Medulla oblongata (tissue), 1 donor: ENCODE data around the gene EDC3.
"Not testable (repeated sequence)": the region's sequence is repeated elsewhere in the genome, so short reads cannot be mapped to it uniquely, and the experiment has no call there.

ENCODE experiments used
- DNase-seq: peaks from one replicate; pipeline ENCODE4 v3.0.0-alpha.2; 2015; ENCODE audit errors: extremely low spot score

Gene EDC3

GRCh38 chr15:74709892-74710291 lies 14.1 kb upstream of the EDC3 start:
- no peak for DNase-seq

- no peak for DNase-seq
Measured at GRCh38 chr15:74709011-74709410, 13.2 kb upstream of the EDC3 start.

- DNase-seq: no peak
Measured at GRCh38 chr15:74696808-74697207, 984 bp upstream of the EDC3 start.

GRCh38 chr15:74696398-74696729 lies 540 bp upstream of the EDC3 start:
- DNase-seq: no peak

- DNase-seq: no peak
Measured at GRCh38 chr15:74692327-74692726, 3.5 kb downstream of the EDC3 start.

GRCh38 chr15:74683758-74684157 lies 12.1 kb downstream of the EDC3 start:
- no peak for DNase-seq

GRCh38 chr15:74682954-74683353 lies 12.9 kb downstream of the EDC3 start:
- no peak for DNase-seq

GRCh38 chr15:74680456-74680855 lies 15.4 kb downstream of the EDC3 start:
- DNase-seq: no peak

GRCh38 chr15:74676801-74677200 lies 19.0 kb downstream of the EDC3 start:
- DNase-seq: no peak

GRCh38 chr15:74674161-74674560 lies 21.7 kb downstream of the EDC3 start:
- DNase-seq: no peak

- DNase-seq: no peak
Measured at GRCh38 chr15:74669627-74670026, 26.2 kb downstream of the EDC3 start.

GRCh38 chr15:74667975-74668374 lies 27.8 kb downstream of the EDC3 start:
- no peak for DNase-seq

- no peak for DNase-seq
Measured at GRCh38 chr15:74664670-74665069, 31.2 kb downstream of the EDC3 start.

- peak; percentile 64 for DNase-seq
Measured at GRCh38 chr15:74664028-74664616, 31.7 kb downstream of the EDC3 start.

GRCh38 chr15:74663303-74664027 lies 32.4 kb downstream of the EDC3 start:
- DNase-seq: no peak

- DNase-seq: no peak
Measured at GRCh38 chr15:74662064-74662860, 33.6 kb downstream of the EDC3 start.

GRCh38 chr15:74661280-74661679 lies 34.5 kb downstream of the EDC3 start:
- DNase-seq: not testable (repeated sequence)

- DNase-seq: no peak
Measured at GRCh38 chr15:74657846-74658245, 38.0 kb downstream of the EDC3 start.

- peak; percentile 49 for DNase-seq
Measured at GRCh38 chr15:74656935-74657535, 38.8 kb downstream of the EDC3 start.

- no peak for DNase-seq
Measured at GRCh38 chr15:74655424-74655823, 40.4 kb downstream of the EDC3 start.

GRCh38 chr15:74653426-74654102 lies 42.3 kb downstream of the EDC3 start:
- DNase-seq: no peak

GRCh38 chr15:74651242-74651741 lies 44.5 kb downstream of the EDC3 start:
- peak; percentile 54 for DNase-seq
